ENCODE results near the gene CRACR2A.

CRACR2A gene

DNA sequence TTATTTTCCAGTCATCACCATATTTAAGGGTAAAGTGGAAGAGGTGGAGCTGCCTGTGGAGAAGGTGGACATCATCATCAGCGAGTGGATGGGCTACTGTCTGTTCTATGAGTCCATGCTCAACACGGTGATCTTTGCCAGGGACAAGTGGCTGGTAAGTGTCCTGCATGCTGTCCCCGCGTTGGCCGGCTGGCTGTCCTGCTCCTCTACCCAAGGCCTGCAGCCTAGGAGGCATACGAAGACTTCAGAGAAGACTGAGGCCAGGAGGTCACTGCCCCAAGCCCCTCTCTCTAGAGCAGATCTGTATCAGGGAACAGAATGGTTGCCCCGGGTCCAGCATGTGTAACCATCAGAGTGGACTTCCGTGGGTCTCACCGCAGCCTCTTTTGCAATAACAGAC lies 184.2 kb downstream of the CRACR2A start:
- no peak for DNase-seq
- H3K9me3 ChIP-seq (ENCODE audit: control extremely low read depth in 1 of 5, control insufficient read depth in 4 of 5, insufficient read depth in 2 of 5, low read depth in 1 of 5, low read length in 4 of 5) = no peaks in the 10 kb centered on the region
- no peaks in the 10 kb centered on the region for H3K36me3 ChIP-seq (ENCODE audit: control insufficient read depth in 4 of 4, insufficient read depth in 4 of 4, low read length in 3 of 4)
- peaks cover 0 to 12% (median 0%) of the 10 kb centered on the region in 5 experiments for H3K27me3 ChIP-seq (replicated peaks in 2 of 5; ENCODE audit: control insufficient read depth in 4 of 5, insufficient read depth in 5 of 5, low read length in 4 of 5)
- POLR2A ChIA-PET = no interaction called here
- H3K4me1 ChIP-seq (ENCODE audit: control extremely low read depth in 1 of 4, control insufficient read depth in 4 of 4, insufficient read depth in 4 of 4, low read length in 3 of 4) = no peaks in the 10 kb centered on the region
- H3K27ac ChIP-seq (ENCODE audit: insufficient read depth in 1 of 2, low read depth in 1 of 2, low read length in 2 of 2, poor library complexity in 1 of 2, severe bottlenecking in 2 of 2) = no peak overlapping the region
- CTCF ChIA-PET = no interaction called here
- no peak overlapping the region for H3K4me3 ChIP-seq (ENCODE audit: control insufficient read depth in 1 of 7, extremely low read depth in 1 of 7, insufficient read depth in 4 of 7, low read depth in 2 of 7, low read length in 6 of 7)
- 96% methylated on average over 9 of the region's 9 CpGs for WGBS (ENCODE audit: insufficient coverage)

DNA sequence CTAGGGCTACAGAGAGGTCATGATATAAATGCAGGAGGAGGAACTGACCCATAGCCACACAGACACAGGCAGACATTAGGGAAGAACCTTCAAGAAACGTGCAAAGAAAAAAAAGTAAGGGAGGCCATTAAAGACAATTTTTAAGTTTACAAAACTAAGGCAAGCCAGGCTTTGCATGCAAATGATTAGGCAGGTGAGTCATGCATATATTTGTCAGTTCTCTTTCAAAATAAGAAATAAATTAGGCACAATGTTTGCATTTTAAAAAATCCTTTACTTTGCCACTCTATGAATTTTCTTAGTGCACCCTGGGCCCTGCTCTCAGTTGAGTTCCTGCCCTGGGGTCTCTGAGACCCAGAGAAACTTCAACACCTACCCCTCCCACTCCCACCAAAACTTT lies 186.9 kb downstream of the CRACR2A start:
- CTCF ChIA-PET = no interaction called here
- WGBS (ENCODE audit: insufficient coverage) = no CpG with 5 or more reads among the region's 1 CpG
- no peaks in the 10 kb centered on the region for H3K36me3 ChIP-seq (ENCODE audit: control insufficient read depth in 4 of 4, insufficient read depth in 4 of 4, low read length in 3 of 4)
- H3K4me3 ChIP-seq (ENCODE audit: control insufficient read depth in 1 of 7, extremely low read depth in 1 of 7, insufficient read depth in 4 of 7, low read depth in 2 of 7, low read length in 6 of 7) = no peak overlapping the region
- POLR2A ChIA-PET = no interaction called here
- H3K4me1 ChIP-seq (ENCODE audit: control extremely low read depth in 1 of 4, control insufficient read depth in 4 of 4, insufficient read depth in 4 of 4, low read length in 3 of 4) = no peaks in the 10 kb centered on the region
- peaks cover 0 to 7% (median 0%) of the 10 kb centered on the region in 5 experiments for H3K27me3 ChIP-seq (replicated peaks in 2 of 5; ENCODE audit: control insufficient read depth in 4 of 5, insufficient read depth in 5 of 5, low read length in 4 of 5)
- peaks cover 0 to 3% (median 0%) of the 10 kb centered on the region in 5 experiments for H3K9me3 ChIP-seq (ENCODE audit: control extremely low read depth in 1 of 5, control insufficient read depth in 4 of 5, insufficient read depth in 2 of 5, low read depth in 1 of 5, low read length in 4 of 5)
- DNase-seq = no peak
- H3K27ac ChIP-seq (ENCODE audit: insufficient read depth in 1 of 2, low read depth in 1 of 2, low read length in 2 of 2, poor library complexity in 1 of 2, severe bottlenecking in 2 of 2) = no peak overlapping the region
